ENCODE measurements around the gene SLC1A5.

The SLC1A5 gene

GRCh38 chr19:46753420-46754155 lies 34.8 kb downstream of the SLC1A5 start:
- Histone ChIP-seq H3K27ac (no peak overlapping the region), H3K4me3 (no peak overlapping the region)

- Histone ChIP-seq H3K4me3 (no peak overlapping the region), H3K27ac (no peak overlapping the region)
Observed at GRCh38 chr19:46748325-46749109, 39.9 kb downstream of the SLC1A5 start.

GRCh38 chr19:46746281-46747057 lies 41.9 kb downstream of the SLC1A5 start, which contains the start of gene STRN4:
STRN4 (minus strand) TSS chr19:46746450; CDS start chr19:46746430, 20 bp downstream.
- Histone ChIP-seq H3K27ac (peak within 1 kb of the TSS; percentile 85 to 99 (median 96)), H3K4me3 (peak within 1 kb of the TSS; percentile 88 to 100 (median 98))

- H3K4me3 ChIP-seq, result peak within 1 kb of the TSS; percentile 88 to 100 (median 98)
- peak within 1 kb of the TSS; percentile 85 to 99 (median 96) for H3K27ac ChIP-seq
Observed at GRCh38 chr19:46745521-46746280, 42.7 kb downstream of the SLC1A5 start, which contains the start of gene FKRP. FKRP (plus strand) TSS chr19:46746057; CDS start chr19:46755451, 9,394 bp downstream.

- H3K4me3 ChIP-seq, result peak overlapping the region; percentile 88 to 100 (median 98)
- peak overlapping the region in 16 of 21 experiments; percentile 85 to 99 (median 96) for H3K27ac ChIP-seq
Observed at GRCh38 chr19:46745030-46745429, 43.4 kb downstream of the SLC1A5 start.

GRCh38 chr19:46744005-46744691 lies 44.2 kb downstream of the SLC1A5 start:
- Histone ChIP-seq H3K27ac (peak overlapping the region in 1 of 21 experiments; percentile 96), H3K4me3 (no peak overlapping the region)

- Histone ChIP-seq H3K27ac (peak overlapping the region in 1 of 21 experiments; percentile 11), H3K4me3 (no peak overlapping the region)
Observed at GRCh38 chr19:46742926-46743480, 45.4 kb downstream of the SLC1A5 start.

GRCh38 chr19:46741447-46741846 lies 46.9 kb downstream of the SLC1A5 start:
- no peak overlapping the region for H3K4me3 ChIP-seq
- peak overlapping the region in 2 of 21 experiments; percentile 7 for H3K27ac ChIP-seq

- Histone ChIP-seq H3K27ac (peak overlapping the region in 2 of 21 experiments; percentile 2 to 62), H3K4me3 (no peak overlapping the region)
Observed at GRCh38 chr19:46739290-46739771, 49.1 kb downstream of the SLC1A5 start.

GRCh38 chr19:46737761-46738171 lies 50.6 kb downstream of the SLC1A5 start:
- H3K27ac ChIP-seq, result no peak overlapping the region

GRCh38 chr19:46737298-46737654 lies 51.1 kb downstream of the SLC1A5 start:
- H3K27ac ChIP-seq, result no peak overlapping the region

More at GRCh38 chr19:46737761-46738171, 50.6 kb downstream of the SLC1A5 start:
- H3K4me3 ChIP-seq, result no peak overlapping the region

GRCh38 chr19:46736531-46737297 lies 51.7 kb downstream of the SLC1A5 start:
- Histone ChIP-seq H3K4me3 (no peak overlapping the region), H3K27ac (no peak overlapping the region)

More at GRCh38 chr19:46737298-46737654, 51.1 kb downstream of the SLC1A5 start:
- H3K4me3 ChIP-seq, result no peak overlapping the region

- no peak overlapping the region for H3K4me3 ChIP-seq
- peak overlapping the region in 7 of 21 experiments; percentile 31 to 69 (median 54) for H3K27ac ChIP-seq
Observed at GRCh38 chr19:46733690-46734292, 54.6 kb downstream of the SLC1A5 start.

GRCh38 chr19:46732966-46733689 lies 55.3 kb downstream of the SLC1A5 start:
- peak overlapping the region in 9 of 21 experiments; percentile 6 to 69 (median 54) for H3K27ac ChIP-seq
- no peak overlapping the region for H3K4me3 ChIP-seq

GRCh38 chr19:46732172-46732938 lies 56.0 kb downstream of the SLC1A5 start:
- Histone ChIP-seq H3K4me3 (no peak overlapping the region), H3K27ac (peak overlapping the region in 6 of 21 experiments; percentile 6 to 57 (median 25))

Measured in skin epidermis (tissue), 12 donors.